ENCODE data around the gene GPN2. TPM values are rescaled to one million over a fixed set of nuclear protein-coding genes. Genes with fewer than 3 reads are reported as not detected.

Gene GPN2
- total RNA-seq, 1 donor from 2014 or later: 14.6 TPM

- DNase-seq (ENCODE audit: low read depth): peak; percentile 67
- peak overlapping the region; percentile 76 for H3K4me3 ChIP-seq (ENCODE audit: low read depth, low read length)
- TF ChIP-seq, protein P1, sequence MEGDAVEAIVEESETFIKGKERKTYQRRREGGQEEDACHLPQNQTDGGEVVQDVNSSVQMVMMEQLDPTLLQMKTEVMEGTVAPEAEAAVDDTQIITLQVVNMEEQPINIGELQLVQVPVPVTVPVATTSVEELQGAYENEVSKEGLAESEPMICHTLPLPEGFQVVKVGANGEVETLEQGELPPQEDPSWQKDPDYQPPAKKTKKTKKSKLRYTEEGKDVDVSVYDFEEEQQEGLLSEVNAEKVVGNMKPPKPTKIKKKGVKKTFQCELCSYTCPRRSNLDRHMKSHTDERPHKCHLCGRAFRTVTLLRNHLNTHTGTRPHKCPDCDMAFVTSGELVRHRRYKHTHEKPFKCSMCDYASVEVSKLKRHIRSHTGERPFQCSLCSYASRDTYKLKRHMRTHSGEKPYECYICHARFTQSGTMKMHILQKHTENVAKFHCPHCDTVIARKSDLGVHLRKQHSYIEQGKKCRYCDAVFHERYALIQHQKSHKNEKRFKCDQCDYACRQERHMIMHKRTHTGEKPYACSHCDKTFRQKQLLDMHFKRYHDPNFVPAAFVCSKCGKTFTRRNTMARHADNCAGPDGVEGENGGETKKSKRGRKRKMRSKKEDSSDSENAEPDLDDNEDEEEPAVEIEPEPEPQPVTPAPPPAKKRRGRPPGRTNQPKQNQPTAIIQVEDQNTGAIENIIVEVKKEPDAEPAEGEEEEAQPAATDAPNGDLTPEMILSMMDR (conservative IDR thresholded peaks at IDR 0.05; ENCODE audit: low read depth, low read length): no peak
Observed at GRCh38 chr1:26864610-26865480, 25.2 kb downstream of the GPN2 start.

DNA sequence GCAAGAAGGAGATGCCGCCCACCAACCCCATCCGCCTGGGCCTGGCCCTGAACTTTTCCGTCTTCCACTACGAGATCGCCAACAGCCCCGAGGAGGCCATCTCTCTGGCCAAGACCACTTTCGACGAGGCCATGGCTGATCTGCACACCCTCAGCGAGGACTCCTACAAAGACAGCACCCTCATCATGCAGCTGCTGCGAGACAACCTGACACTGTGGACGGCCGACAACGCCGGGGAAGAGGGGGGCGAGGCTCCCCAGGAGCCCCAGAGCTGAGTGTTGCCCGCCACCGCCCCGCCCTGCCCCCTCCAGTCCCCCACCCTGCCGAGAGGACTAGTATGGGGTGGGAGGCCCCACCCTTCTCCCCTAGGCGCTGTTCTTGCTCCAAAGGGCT is 26.4 kb downstream of the GPN2 start:
- peak overlapping the region; percentile 76 for H3K4me3 ChIP-seq (ENCODE audit: low read depth, low read length)
- TF ChIP-seq, protein P1 (conservative IDR thresholded peaks at IDR 0.05; ENCODE audit: low read depth, low read length): no peak
- DNase-seq (ENCODE audit: low read depth): no peak

GRCh38 chr1:26862781-26863684 is 27.1 kb downstream of the GPN2 start, which contains the start of gene SFN:
Gene SFN (plus strand): TSS chr1:26863149. CDS start chr1:26863213, 64 bp downstream.
- TF ChIP-seq, protein P1 (conservative IDR thresholded peaks at IDR 0.05; ENCODE audit: low read depth, low read length): peak; percentile 67
- DNase-seq (ENCODE audit: low read depth): no peak
- H3K4me3 ChIP-seq (ENCODE audit: low read depth, low read length): peak within 1 kb of the TSS; percentile 76

DNA sequence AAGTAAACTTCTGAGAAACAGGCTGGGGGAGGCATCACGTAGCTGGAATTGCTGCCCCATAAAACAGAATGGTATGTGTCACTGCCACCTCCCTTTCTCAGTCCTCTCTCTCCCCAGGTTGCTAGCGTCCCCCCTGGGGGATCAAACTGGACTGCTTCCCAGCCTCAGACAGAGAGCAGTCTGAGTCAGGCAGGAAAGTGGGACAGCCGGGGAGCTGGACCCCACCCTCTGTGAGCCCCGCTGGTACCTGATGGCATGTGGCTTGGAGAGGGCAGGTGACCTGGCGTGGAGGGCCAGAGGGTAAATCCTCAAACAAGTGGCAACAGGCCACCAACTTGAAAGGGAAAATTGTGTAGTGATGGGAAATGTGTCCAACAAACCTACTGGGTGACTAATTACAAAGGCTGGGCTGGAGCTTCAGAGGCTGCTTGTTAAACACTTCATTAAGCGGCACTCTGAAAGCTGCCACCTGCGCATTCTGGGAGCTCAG is 28.1 kb downstream of the GPN2 start:
- H3K4me3 ChIP-seq (ENCODE audit: low read depth, low read length): no peak overlapping the region
- TF ChIP-seq, protein P1 (conservative IDR thresholded peaks at IDR 0.05; ENCODE audit: low read depth, low read length): no peak
- no peak for DNase-seq (ENCODE audit: low read depth)

- no peak overlapping the region for H3K4me3 ChIP-seq (ENCODE audit: low read depth, low read length)
- no peak for DNase-seq (ENCODE audit: low read depth)
- TF ChIP-seq, protein P1 (conservative IDR thresholded peaks at IDR 0.05; ENCODE audit: low read depth, low read length): peak; percentile 36
Observed at GRCh38 chr1:26861286-26861701, 28.8 kb downstream of the GPN2 start.

DNA sequence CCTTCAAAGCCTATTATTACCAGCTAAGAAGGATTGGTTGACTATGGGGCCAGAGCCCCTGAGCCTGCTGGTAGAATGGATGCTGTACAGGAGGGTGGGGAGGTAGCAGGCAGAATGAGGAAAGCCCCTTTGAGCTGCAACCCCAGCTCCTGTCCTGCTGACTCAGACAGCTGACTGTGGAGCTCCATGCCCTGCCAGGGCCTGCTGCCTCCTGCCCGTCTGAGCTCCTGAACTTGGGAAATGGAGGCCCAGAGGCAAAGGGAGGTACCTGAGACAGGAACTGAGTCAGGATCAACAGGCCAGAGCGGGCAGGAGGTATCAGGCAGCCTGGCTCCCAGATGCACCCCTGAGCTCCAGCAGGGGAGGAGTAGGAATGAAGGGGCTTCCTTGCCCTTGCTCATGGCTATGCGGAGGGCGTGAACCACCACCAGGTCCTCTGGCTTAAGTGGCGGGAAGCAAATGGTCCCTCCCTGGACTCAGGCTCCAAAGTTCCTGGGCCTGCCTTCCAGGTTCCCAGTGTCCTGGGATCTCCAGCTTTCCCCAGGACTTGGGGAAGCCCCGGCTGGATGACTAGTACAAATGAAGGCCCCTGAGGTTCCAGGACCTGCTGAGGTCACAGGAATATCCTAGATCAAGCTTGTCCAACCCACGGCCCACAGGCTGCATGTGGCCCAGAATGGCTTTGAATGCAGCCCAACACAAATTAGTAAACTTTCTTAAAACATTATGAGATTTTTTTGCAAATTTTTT is 31.0 kb downstream of the GPN2 start:
- TF ChIP-seq, protein P1 (conservative IDR thresholded peaks at IDR 0.05; ENCODE audit: low read depth, low read length): no peak
- H3K4me3 ChIP-seq (ENCODE audit: low read depth, low read length): no peak overlapping the region
- DNase-seq (ENCODE audit: low read depth): no peak
